Large intestine (tissue), 3 donors: ENCODE results near the gene YPEL2. TPM values are rescaled to one million over a fixed set of nuclear protein-coding genes. Genes with fewer than 3 reads are reported as not detected.

Experiments
- DNase-seq, 2 donors: peaks; one replicate each; pipeline versions ENCODE4 v3.0.0 to v3.0.0-alpha.2; 2013
- H3K27ac ChIP-seq: one replicate; pipeline ENCODE4 v1.5.1; 2013; ENCODE audit warnings: low read length
- H3K27me3 ChIP-seq: 2 replicates; pipeline ENCODE4 v1.6.1; 2013; ENCODE audit warnings: low read length; ENCODE audit not compliant: control insufficient read depth, insufficient read depth
- H3K36me3 ChIP-seq: 2 replicates; pipeline ENCODE4 v1.6.1; 2013; ENCODE audit warnings: low read length; ENCODE audit not compliant: control insufficient read depth, insufficient read depth
- H3K4me1 ChIP-seq: one replicate; pipeline ENCODE4 v1.6.1; 2013; ENCODE audit warnings: low read length; ENCODE audit not compliant: control insufficient read depth, insufficient read depth
- H3K4me3 ChIP-seq: one replicate; pipeline ENCODE4 v1.5.1; 2013; ENCODE audit warnings: low read length
- H3K9me3 ChIP-seq: one replicate; pipeline ENCODE4 v1.6.1; 2013; ENCODE audit warnings: mild to moderate bottlenecking, low read depth, low read length, moderate library complexity; ENCODE audit not compliant: control insufficient read depth
- WGBS: methylation state at CpG from one replicate; pipeline ENCODE4 v1.1.5; 2013; ENCODE audit warnings: low lambda C conversion rate; ENCODE audit not compliant: insufficient coverage; 5-methylcytosine and 5-hydroxymethylcytosine counted together
- polyA plus RNA-seq: library from polyadenylated mRNA; unstranded; fragments of 120-200 nt; gene quantifications from one replicate; pipeline ENCODE4 v1.2.1, GENCODE V29; 2013

Gene YPEL2
- polyA plus RNA-seq, 1 donor: 15.3 TPM

GRCh38 chr17:59376506-59376905, 45.1 kb downstream of the YPEL2 start:
- Histone ChIP-seq H3K4me1 (peaks cover 32% of the 10 kb centered on the region), H3K27ac (no peak overlapping the region)

DNA sequence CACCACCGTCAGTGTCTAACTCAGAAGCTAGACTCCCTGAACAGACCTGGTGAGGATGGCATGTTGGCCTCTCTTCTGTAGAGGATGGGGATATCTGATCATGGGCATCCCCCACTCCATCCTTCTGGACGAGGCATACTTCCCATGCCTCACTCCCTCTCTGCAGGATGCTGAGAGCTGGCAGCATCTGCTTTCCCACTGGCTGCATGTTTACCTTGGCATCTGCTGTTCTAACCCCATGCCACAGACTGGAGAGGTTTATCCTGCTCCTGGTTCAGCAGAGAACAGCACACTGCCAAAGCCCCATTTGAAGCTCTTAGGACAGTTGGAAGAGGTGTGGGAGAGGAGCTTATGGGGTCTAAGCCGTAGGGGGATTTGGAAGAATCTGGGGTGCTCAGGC, 46.0 kb downstream of the YPEL2 start:
- Histone ChIP-seq H3K9me3 (no peaks in the 10 kb centered on the region), H3K4me1 (peaks cover 27% of the 10 kb centered on the region), H3K27ac (no peak overlapping the region), H3K36me3 (peaks cover 6% of the 10 kb centered on the region), H3K27me3 (no peaks in the 10 kb centered on the region), H3K4me3 (no peak overlapping the region)
- no peak for DNase-seq
- no CpG with 5 or more reads among the region's 3 CpGs for WGBS

More at GRCh38 chr17:59376506-59376905, 45.1 kb downstream of the YPEL2 start:
- no peaks in the 10 kb centered on the region for H3K27me3 ChIP-seq
- H3K4me3 ChIP-seq: no peak overlapping the region
- no peaks in the 10 kb centered on the region for H3K9me3 ChIP-seq
- DNase-seq: no peak
- peaks cover 4% of the 10 kb centered on the region for H3K36me3 ChIP-seq
- WGBS: no CpG with 5 or more reads among the region's 5 CpGs

- WGBS: 14% methylated on average over 1 of the region's 4 CpGs
- H3K4me3 ChIP-seq: no peak overlapping the region
Observed at GRCh38 chr17:59378675-59379074, 47.2 kb downstream of the YPEL2 start.

DNA sequence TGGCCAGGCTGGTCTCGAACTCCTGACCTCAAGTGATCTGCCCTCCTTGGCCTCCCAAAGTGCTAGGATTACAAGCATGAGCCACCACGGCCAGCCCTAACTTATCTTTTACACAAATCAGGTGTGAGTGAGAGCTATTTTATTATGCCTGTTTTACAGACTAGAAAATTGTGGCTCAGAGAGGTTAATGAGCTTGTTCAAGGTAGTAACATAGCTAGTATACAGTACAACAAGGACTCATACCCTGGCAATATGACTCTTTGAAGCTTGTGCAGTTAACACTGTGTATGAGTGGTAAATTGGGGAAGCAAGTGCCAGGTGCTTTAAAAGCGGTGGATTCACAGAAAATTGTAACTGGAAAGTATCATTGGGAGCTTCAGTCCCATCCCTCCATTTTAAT, 49.0 kb downstream of the YPEL2 start:
- peaks cover 20% of the 10 kb centered on the region for H3K4me1 ChIP-seq
- no peak for DNase-seq
- no peak overlapping the region for H3K27ac ChIP-seq
- H3K36me3 ChIP-seq: peaks cover 6% of the 10 kb centered on the region
- no peak overlapping the region for H3K4me3 ChIP-seq
- no peaks in the 10 kb centered on the region for H3K9me3 ChIP-seq
- WGBS: no CpG with 5 or more reads among the region's 3 CpGs
- H3K27me3 ChIP-seq: no peaks in the 10 kb centered on the region

More at GRCh38 chr17:59378675-59379074, 47.2 kb downstream of the YPEL2 start:
- Histone ChIP-seq H3K27ac (peak overlapping the region; percentile 37), H3K36me3 (peaks cover 6% of the 10 kb centered on the region), H3K4me1 (peaks cover 20% of the 10 kb centered on the region), H3K9me3 (no peaks in the 10 kb centered on the region), H3K27me3 (no peaks in the 10 kb centered on the region)
- peak in 1 of 2 donors; percentile 83 for DNase-seq

- peak in 1 of 2 donors; percentile 49 for DNase-seq
- WGBS: no CpG with 5 or more reads among the region's 8 CpGs
- Histone ChIP-seq H3K9me3 (no peaks in the 10 kb centered on the region), H3K27me3 (no peaks in the 10 kb centered on the region), H3K27ac (peak overlapping the region; percentile 7), H3K4me1 (peaks cover 20% of the 10 kb centered on the region), H3K4me3 (no peak overlapping the region), H3K36me3 (peaks cover 6% of the 10 kb centered on the region)
Observed at GRCh38 chr17:59381716-59382570, 50.5 kb downstream of the YPEL2 start.

DNA sequence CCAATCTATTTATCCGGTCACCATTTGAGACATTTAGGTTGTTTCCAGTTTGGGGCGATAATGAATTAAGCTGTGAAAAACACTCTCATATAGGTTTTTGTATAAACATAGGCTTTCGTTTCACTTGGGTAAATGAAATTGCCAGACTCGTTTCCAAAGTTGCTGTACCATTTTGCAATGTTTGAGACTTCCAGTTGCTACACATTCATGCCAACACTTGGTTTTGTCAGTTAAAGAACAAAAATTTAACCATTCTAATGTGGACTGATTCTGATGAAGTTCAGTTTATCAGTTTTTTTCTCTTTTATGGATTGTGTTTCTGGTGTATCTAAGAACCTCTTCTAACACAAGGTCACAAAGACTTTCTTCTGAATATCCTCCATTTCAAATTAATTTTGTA, 52.4 kb downstream of the YPEL2 start:
- peaks cover 16% of the 10 kb centered on the region for H3K4me1 ChIP-seq
- H3K4me3 ChIP-seq: no peak overlapping the region
- 86% methylated on average over 1 of the region's 4 CpGs for WGBS
- no peaks in the 10 kb centered on the region for H3K27me3 ChIP-seq
- peaks cover 5% of the 10 kb centered on the region for H3K36me3 ChIP-seq
- no peaks in the 10 kb centered on the region for H3K9me3 ChIP-seq
- H3K27ac ChIP-seq: no peak overlapping the region
- no peak for DNase-seq

GRCh38 chr17:59387351-59388068, 56.1 kb downstream of the YPEL2 start:
- no peaks in the 10 kb centered on the region for H3K27me3 ChIP-seq
- peaks cover 26% of the 10 kb centered on the region for H3K36me3 ChIP-seq
- H3K27ac ChIP-seq: no peak overlapping the region
- DNase-seq: no peak
- no peak overlapping the region for H3K4me3 ChIP-seq
- H3K9me3 ChIP-seq: no peaks in the 10 kb centered on the region
- peaks cover 2% of the 10 kb centered on the region for H3K4me1 ChIP-seq
- WGBS: no CpG with 5 or more reads among the region's 11 CpGs

GRCh38 chr17:59388069-59388556, 56.7 kb downstream of the YPEL2 start:
- H3K27ac ChIP-seq: no peak overlapping the region
- H3K36me3 ChIP-seq: peaks cover 26% of the 10 kb centered on the region
- no peaks in the 10 kb centered on the region for H3K27me3 ChIP-seq
- no CpG with 5 or more reads among the region's 9 CpGs for WGBS
- no peak overlapping the region for H3K4me3 ChIP-seq
- no peak for DNase-seq
- peaks cover 2% of the 10 kb centered on the region for H3K4me1 ChIP-seq
- H3K9me3 ChIP-seq: no peaks in the 10 kb centered on the region

DNA sequence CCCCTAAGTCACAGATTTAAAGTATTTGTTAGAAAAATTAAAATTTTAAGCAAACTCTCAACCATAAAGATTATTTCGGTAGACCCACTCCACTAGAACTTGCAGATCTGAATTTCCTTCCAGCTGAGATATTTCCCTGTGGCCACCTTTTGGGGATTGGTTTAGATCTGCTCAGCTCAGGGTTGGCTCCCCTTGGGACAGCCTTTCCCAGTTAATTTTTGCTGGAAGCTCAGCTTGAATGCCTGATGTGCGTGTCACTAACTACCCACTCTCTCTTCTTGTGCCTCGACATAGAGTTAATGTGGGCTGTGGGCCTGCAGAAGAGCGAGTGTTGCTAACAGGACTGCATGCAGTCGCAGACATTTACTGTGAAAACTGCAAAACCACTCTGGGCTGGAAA, 57.6 kb downstream of the YPEL2 start:
- H3K27ac ChIP-seq: no peak overlapping the region
- H3K27me3 ChIP-seq: no peaks in the 10 kb centered on the region
- peaks cover 2% of the 10 kb centered on the region for H3K4me1 ChIP-seq
- no peak overlapping the region for H3K4me3 ChIP-seq
- peaks cover 26% of the 10 kb centered on the region for H3K36me3 ChIP-seq
- H3K9me3 ChIP-seq: no peaks in the 10 kb centered on the region
- 83% methylated on average over 1 of the region's 5 CpGs for WGBS
- DNase-seq: no peak

DNA sequence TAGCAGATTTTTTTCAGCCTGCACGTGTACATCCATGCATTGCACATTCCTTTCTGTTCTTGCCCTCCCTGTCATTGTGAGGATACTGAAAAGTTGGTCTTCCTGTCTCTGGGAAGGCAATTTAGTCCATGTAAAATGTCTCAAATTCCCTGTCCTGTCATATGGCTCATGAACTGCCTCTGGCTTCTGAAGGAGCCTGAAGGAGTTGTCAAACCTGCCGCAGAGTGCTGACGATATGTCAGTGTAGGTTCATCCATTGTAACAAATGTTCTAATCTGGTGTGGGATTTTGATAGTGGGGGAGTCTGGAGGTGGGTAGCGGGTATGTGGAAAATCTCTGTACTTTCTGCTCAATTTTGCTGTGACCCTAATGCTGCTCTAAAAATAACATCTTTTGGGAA, 59.6 kb downstream of the YPEL2 start:
- Histone ChIP-seq H3K27me3 (no peaks in the 10 kb centered on the region), H3K27ac (no peak overlapping the region), H3K9me3 (no peaks in the 10 kb centered on the region), H3K4me3 (no peak overlapping the region), H3K36me3 (peaks cover 33% of the 10 kb centered on the region), H3K4me1 (peaks cover 2% of the 10 kb centered on the region)
- WGBS: no CpG with 5 or more reads among the region's 4 CpGs
- DNase-seq: no peak
